Stimulated activated CD8-positive, alpha-beta memory T cell treated with anti-CD3 and anti-CD28 coated beads, Interleukin-12 subunit alpha, Interleukin-12 subunit beta, amount 100 ng/mL, for 24 hours (primary cell): ENCODE data around the gene SELENON.

ENCODE experiments used
- DNase-seq: peaks from one replicate; pipeline ENCODE4 v3.0.0-alpha.2; 2020; ENCODE audit errors: extremely low read depth

The SELENON gene

DNA sequence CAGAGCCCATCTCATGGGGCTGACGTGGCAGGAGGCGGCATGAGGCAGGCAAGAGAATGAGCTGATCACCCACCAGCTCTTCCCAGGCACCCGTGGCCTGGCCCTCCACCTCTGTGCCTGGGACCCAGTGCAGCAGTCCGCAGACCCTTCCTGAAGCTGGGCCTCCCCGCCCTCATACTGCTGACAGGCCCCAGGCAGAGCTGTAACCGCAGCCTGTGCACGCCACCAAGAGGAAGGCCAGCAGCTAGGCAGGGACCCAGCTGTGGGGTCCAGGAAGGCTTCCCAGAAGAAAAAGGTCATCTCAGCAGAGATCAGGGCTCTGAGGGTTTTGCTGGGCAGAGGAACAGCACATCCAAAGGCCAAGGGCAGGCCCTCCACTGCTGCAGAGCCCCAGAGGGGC, 9.9 kb downstream of the SELENON start:
- DNase-seq, result no peak

DNA sequence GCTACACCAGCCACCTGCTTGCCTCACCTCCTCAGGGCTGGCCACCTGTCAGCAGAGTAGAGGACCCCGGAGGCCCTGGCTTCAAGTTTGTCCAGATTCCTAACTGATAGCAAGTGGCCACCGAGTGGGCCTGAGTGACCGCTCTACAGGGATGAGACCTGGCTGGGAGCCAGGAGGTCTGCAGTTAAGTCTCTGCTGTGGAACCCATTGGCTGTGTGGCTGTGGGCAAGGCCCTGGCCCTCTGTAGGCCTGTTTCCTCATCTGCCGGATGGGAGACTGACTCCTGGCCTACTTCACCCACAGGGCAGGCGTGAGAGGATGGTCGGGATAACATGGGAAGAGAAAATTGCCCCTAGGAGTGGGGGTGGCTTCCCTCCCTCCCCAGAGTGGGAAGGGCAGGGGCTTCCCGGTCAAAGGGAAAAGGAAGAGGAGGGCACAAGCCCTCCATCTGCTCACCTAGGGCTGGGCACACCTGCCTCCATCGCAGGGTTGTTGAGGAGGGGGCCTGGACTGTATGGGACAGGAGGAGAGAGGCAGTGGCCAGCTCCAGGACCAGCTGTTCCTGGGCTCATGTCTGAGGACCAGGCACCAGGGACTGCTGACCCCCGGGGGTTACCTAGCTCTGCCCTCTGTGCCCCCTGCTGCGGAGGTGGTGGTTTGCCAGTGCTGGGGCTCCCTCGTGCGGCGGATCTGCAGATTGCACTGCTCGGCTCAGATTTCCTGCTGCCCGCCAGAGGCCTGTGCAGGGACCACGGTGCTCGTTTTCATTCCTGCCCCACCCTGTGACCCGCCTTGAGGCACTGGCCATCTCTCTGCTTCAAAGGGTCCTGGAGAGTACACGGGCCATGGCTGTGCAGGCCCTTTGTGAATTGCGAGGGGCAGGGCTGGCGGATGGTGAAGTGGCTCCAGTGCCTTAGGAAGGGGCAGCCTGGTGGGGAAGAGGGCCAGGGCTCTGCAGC, 10.6 kb downstream of the SELENON start:
- DNase-seq, result peak; percentile 36

DNA sequence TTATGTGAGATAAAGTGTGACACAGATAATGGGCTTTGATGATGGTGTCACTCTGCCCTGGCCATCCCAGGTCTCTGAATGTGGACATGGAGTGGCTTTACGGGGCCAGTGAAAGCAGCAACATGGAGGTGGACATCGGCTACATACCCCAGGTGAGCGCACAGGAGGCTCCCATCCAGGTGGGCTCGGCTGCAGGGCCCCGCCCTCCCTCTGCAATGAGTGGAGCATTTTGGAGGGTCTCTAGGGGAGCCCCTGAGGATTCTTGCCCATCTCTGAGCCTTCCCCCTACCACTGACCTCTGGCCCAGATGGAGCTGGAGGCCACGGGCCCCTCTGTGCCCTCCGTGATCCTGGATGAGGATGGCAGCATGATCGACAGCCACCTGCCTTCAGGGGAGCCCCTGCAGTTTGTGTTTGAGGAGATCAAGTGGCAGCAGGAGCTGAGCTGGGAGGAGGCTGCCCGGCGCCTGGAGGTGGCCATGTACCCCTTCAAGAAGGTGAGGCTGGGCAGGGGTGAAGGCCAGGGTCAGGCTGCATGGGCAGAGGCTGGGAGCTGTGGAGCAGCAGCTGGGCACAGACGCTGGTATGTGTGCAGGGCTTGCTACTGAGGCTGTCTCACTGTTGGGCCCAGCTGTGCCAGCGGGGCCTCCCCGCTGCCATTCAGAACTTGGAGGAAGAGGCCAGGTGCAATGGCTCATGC, 11.5 kb downstream of the SELENON start:
- no peak for DNase-seq

DNA sequence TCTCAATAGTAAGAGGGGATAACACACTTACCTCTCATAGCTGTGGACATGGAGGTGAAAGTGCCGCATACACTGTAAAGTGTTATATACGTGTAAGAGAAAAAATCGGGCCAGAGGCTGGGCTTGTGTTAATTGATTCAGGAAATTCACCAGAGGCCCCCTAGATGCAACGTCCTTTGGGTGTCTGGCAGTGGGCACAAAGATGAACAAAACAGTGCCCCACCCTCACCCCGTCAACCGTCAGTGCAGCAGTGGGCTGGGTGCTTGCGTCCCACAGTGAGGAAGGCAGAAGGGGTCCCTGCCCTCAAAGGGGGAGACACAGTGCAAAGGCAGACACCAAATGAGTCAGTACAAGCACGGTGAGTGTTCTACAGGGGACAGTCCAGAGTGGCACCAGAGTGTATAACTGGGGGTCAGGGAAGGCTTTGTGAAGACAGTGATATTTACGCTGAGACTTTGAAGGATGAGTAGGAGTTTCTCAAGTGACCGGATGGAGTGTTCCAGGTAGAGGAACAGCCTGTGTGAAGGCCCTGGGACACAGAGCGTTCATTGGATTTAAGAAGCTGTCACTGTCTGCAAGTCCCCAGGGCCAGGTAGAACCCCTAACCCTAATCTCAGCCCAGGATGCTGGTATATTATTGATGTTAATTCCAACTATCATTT, 13.2 kb downstream of the SELENON start:
- DNase-seq, result no peak

DNA sequence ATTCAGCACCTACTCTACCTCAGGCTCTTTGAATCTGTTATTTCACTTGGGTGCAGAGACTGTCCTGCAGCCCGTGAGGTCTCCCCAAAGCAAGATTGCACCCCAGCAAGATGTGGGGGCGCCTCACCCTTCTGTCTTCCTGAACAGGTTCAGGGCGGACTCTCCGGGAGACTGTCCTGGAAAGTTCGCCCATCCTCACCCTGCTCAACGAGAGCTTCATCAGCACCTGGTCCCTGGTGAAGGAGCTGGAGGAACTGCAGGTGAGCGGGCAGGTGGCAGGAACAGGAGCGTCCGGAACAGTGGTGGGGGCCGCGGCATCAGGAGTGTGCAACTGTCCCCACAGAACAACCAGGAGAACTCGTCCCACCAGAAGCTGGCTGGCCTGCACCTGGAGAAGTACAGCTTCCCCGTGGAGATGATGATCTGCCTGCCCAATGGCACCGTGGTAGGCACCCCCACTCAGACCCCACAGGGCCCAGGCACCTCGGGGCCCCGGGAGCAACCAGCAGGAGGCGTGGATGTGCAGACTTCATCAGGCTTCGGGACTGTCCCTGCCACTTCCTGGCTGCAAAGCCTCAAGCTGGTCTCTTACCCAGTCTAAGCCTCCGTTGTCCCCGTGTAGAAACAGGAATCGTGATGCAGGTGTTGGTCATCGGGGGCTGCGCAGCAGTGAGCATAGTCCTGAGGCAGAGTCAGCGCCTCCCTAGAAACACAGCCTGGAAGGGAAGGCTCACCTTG, 13.9 kb downstream of the SELENON start:
- DNase-seq, result no peak

DNA sequence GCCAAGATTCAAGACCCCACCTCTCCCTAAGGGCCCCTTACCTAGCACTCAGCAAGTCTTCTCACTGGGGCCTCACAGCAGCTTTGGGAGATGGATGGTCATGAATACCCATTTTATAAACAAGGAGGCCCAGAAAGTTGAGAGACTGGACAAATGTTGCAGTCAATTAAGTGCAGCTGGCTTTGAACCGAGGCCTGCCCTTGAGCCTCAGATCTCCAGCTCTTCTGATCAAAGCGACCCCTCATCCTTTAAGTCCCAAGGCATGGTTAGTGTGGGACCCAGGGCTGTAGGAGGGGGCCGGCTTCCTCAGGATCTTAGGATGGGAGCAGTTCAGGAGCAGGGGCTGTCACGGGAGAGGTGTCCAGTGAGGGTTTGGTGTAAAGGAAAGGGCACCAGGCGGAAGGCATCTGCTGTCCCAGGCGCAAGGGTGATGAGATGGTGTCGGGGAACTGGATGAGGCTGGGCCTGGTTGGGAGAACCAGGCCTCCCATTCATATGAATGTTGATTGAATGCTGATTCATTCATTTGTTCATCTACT, 14.6 kb downstream of the SELENON start:
- no peak for DNase-seq

DNA sequence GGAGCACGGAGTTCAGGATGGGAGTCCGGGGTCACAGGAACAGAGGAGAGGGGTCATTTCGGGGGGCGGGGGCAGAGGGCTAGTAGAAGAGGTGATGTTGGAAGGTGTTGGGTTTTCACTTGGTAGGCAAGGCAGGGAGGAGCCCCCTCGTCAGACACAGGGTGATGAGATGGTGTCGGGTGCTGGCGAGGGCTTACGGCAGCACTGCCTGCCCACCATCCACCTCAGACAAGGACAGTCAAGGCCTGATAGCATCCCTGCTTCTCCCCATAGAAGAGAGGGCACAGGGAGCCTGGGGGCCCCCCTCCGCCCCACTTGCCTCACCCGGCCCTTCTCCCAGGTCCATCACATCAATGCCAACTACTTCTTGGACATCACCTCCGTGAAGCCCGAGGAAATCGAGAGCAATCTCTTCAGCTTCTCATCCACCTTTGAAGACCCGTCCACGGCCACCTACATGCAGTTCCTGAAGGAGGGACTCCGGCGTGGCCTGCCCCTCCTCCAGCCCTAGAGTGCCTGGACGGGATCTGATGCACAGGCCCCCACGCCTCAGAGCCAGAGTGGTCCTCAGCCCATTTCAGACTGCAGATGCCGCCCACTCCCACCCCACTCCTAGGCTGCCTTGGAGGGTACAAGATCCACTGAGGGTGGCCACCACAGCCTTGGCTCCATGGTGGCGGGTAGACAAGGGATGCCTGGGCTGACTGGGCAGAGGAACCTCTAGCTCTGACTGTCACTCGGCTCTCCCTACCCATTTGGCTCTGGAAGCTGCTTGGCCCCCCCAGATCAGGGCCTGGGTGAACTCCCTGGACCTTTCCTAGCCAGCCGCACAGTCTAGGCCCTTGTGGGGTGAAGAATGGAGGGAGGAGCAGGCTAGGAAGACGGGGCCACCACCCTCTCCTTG, 15.5 kb downstream of the SELENON start:
- DNase-seq, result no peak

DNA sequence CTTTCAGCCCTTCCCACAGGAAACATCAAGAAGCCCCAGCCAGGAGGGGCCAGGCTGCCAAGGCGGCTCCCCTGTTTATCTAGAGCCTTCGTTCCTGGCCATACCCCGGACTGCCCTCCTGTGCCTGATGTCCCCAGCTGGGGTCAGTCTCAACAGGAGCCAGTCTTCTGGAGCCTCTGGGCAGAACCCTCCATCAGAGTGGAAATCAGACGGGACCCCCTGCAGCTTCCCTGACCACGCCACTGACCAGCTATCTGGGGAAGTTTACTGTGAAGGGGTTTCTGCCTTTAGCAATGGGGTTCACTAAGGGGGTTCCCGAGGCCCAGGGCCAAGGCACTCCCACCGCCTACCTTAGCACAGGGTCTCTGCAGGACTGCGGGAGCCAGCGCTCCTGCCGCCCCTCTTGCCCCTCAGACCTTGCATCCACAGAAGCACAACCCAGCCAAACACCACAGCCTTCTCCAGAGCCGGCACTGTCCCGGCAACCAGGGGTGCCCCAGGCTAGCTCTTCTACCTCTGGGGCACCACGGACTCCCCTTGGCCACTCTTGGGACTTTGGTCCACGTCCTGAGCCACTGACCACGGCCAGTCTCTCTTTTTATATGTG, 16.2 kb downstream of the SELENON start:
- DNase-seq, result no peak

DNA sequence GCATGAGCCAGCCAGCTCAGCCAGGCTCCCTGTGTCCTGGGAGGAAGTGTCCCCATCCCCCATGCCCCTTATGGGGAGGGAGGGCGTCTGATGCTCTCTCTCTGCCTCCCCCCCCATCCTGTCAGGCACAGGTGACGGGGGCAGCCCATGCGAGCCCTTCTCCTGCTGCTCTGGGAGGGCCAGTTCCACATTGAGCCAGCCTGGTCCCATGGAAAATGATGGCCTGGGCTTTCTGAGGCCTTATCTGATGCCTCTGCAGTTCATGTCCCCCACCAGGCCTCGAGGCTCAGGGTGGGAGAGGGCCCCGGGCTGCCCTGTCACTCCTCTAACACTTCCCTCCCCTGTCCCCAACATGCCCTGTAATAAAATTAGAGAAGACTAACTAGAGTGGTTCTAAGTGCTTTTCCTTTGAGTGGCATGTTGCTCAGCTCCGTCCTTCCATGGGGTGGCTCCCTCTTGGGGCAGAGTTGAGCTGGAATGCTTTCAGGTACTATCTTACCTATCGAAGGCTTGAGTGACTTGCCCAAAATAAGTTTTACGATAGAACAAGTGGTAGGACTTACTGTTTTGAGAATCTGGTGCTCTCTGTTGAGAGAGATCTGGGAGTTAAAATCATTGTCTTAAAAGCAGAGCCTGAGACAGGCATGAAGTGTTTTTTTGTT, 18.0 kb downstream of the SELENON start:
- DNase-seq, result no peak

DNA sequence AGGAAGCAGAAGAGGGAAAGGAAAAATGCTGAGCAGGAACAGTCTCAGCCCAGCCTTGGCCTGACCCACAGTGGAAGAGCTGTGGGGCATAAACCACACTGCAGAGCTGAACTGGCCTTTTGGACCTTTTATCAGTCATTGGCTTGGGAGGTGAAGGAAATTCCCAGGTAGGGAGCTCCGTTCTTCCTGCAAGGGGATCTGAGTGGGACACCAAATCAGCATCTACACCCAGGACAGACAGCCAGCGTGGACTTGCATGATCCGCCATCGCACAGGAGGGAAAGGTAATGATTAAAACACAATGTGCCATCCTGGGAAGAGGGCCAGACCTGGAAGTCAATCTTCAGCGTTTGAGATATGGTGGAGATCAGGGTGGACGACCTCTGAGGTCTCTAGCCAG, 18.6 kb downstream of the SELENON start:
- DNase-seq, result no peak

DNA sequence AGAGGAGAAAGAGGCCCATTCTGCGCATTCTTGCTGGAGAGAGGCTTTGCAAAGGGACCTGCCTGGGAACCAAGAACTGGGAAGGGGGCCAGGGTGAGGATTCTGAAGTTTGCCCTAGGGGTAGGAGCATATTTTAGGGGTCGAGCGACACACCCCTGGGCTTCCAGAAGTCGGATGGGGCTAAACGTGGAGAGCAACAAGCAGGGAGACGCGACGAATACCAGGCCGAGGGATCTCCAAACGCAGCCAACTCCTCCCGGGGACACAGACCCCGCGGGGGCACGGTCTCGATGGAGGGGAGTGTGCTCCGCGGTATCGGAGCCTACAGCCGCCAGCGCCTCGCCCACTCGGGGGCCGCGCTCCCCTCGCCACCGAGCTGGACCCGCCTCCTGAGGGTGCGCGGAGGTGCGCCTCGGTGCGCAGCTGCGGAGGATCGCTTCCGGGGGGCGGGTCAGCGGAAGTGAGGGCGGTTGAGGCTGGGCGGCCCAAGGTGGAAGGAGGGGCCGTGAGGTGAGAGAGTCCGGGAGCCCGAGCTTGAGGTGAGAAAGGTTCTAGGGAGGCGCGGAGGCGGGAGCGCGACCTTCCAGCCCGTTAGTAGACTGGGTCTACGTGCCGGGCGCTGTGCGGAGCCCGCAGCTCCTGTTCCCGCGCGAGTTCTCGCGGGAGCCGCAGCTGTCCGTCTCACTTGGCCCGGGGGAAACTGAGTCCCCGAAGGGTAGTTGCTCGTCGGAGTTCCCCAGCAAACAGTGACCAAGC, 19.7 kb downstream of the SELENON start, which contains the start of gene MTFR1L:
MTFR1L (plus strand) TSS at position 464 of the 756 bp plus-strand sequence. CDS start 3,151 bp downstream, outside the sequence.
- peak; percentile 82 for DNase-seq

DNA sequence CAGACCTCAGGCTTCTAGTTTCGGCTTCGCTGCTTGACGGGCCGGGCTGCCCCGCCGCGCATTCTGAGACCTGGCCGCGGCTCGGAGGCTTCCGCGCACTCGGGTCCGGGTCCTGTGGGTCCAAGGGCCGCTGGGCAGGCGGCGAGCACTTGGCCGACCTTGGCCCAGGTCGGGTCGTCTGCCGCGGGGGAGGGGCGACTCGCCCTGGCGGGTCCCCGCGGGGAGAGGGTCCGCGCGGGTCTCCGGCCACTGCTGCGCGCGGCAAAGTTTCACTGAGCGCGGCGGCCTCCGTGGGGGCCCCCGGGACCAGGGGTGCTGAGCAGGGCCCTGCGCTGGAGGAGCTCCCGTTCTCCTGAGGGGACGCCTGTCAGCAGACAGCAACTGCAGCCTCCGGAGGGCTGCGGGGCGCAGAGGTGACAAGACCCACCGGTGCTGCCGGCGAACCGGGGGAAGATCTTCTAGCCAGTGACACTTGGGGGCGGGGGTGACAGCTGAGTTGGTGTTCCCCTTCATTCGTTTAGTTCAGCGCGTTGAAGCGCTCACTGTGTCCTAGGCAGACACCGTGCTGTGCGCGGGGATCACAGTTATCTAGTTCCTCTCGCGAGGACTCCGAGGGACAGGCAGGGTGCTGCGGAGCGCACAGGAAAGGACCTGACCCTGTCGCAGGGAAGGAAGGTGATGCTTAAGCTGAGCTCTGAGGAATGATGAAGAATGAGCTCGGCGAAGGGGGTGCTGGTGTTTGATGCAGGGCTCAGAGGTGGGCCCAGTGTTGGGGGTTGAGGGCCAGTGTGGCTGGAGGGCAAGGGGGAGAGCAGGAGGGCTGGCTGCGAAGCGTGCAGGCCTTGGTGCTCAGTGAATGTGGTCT, 20.5 kb downstream of the SELENON start:
- DNase-seq, result peak; percentile 34

DNA sequence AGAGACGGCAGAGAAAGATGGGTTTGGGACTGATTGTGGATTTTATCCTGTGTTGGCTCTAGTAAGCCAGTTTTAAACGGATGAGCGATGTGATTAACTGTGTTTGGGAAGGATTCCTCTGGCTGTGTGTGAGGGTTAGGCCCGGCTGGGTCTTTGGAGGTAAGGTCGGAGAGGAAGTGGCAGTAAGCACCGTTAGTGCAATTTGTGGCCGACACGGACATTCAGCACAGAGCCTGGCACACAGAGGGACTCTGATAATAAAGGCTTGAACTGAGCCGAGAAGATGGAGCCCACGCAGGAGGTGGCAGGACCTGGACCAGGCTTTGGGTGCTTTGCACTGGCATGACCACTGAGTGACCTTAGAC, 21.1 kb downstream of the SELENON start:
- no peak for DNase-seq

DNA sequence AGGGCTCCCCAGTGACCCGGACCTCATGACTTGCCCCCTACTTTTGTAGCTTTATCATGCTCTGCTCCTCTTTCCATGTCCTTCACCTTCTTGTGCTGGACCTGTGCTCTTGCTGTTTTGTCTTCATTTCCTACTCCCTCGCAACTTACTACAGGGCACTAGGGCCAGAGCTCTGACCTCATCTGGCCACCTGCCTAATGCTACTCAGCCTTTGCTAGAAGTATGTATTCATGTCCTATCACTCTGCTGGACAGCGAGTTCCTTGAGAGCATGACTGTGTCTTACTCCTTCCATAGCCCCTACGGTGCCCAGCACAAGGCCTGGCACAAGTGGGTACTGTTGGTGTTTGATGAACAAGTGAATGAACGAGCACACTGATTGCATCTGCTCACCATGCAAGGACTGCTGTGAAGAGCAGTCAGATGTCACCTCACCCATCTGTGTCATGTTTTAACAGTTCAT, 21.7 kb downstream of the SELENON start:
- no peak for DNase-seq

DNA sequence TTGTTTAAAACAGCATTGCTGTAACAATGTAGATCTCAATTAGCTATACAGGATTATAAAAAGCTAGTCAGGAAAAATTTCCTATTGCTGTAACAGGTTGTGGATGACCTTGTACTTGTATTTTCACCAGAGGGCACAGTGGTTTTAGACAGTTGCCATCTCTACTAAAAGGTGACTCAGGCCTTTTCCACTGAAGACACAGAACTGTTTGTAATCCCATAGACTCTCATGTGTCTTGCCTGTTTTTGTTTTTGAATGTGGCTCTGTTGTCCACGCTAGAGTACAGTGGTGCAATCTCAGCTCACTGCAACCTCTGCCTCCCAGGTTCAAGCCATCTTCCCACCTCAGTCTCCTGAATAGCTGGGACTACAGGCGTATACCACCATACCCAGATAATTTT, 25.6 kb downstream of the SELENON start:
- no peak for DNase-seq

DNA sequence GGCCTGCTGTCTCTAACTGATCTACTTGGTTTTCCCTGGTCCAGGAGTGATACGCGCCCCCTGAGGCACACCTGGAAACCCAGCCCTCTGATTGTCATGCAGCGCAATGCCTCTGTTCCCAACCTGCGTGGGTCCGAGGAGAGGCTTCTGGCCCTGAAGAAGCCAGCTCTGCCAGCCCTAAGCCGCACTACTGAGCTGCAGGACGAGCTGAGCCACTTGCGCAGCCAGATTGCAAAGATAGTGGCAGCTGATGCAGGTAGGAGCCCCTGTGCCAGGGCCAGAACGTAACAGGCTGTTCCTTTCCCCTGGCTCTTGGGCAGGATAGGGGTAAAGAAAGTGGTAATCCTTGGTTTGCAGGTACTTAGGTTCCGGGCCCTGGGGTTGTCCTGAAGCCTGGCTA, 26.6 kb downstream of the SELENON start:
- DNase-seq, result no peak

DNA sequence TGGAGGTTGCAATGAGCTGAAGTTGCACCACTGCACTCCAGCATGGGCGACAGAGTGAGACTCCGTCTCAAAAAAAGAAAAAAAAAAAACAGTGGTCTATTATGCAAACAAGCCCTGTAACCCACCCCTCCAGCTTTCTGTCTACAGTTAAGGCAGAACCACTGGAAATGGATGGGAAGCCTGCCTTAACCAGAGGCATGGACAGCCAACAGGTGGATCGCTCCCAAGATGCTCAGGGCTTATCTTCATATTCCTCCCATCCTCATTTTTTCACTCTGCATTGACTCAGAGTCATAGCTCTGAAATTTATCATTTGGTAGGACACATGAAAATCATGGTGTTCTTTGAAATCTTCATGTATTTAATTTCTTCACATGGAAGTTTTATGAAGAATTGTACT, 28.5 kb downstream of the SELENON start:
- no peak for DNase-seq

DNA sequence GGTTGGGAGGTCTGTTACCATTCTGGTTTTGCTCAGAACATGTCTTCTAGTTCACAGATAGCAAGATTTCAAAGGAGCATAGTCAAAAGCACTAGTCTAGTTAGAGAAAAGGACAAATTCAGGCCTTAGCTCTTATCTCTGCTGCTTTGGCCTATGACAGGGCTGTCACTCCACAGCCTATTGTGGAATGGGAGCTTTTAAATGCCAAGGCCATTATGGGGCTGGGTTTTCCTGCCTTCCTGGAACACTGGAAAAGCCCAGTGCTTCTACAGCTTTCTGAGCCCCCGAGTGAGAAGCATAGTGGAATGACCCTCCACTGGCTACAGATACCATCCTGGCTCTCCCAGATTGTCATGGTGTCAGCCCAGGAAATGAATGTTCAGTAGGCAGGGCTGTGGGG, 29.1 kb downstream of the SELENON start:
- no peak for DNase-seq
